HG03280 (cell line): Measurements from ENCODE around the gene BBX.
"Not testable (repeated sequence)": the region's sequence is repeated elsewhere in the genome, so short reads cannot be mapped to it uniquely, and the experiment has no call there.

Source experiments
- ATAC-seq: cut with Tn5 transposase; IDR thresholded peaks from one replicate; pipeline ENCODE4 v1.9.1; 2021; ENCODE audit warnings: mild to moderate bottlenecking, moderate library complexity; ENCODE audit not compliant: unreplicated experiment

BBX gene

DNA sequence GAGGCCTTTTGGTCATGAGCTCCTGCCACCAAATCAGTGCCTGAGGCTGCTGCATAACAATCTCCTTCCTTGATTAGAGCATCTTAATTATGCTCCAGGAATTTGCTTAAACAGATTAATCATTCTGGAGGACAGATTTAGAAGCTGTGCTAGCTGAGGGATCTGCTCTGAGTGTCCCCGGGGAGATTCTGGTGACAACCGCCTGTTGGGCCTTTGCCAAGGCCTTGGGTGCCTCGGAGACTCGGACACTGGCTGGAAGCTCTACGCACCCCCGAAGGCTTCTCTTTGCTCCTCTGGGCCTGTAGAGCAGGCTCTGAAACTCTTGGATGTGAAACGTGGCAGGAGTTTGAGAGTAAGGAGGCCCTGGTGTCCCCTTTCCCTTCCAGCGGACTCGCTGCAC, 304.0 kb downstream of the BBX start:
- no peak for ATAC-seq

DNA sequence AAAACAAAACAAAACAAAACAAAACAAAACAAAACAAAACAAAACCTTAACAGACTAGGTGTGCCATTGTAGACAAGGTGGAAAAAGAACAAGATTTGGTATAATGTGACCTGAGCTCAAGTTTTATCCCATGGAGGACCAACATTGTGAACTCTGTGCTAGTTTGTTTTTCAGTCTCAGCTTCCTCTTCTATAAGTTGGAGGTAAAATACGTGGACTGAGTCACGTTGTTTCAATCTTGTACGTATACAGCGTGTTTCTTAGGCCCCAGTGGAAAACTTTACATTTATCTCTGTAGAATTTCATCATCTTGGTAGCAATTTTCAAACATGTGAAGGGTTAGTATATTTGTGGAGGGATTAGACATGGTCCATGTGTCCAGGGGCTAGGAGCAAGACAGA, 306.4 kb downstream of the BBX start:
- ATAC-seq, result no peak

DNA sequence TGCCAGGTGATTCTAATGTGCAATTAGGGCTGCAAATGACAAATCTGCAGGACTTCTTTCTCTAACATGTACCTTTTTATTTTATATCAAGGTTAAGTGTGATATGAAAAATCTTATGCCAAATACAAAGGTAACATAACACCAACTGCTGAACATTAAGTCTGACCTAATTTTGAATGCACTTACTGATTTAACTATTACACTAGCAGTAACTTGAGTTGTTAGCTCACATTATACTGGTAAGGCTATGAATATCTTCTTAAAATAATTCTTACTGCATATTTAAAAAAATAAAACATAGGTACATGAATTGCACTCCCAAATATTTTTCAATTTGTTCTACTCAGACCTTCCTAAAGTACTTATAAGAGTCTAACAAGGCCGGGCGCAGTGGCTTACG, 308.8 kb downstream of the BBX start:
- no peak for ATAC-seq

DNA sequence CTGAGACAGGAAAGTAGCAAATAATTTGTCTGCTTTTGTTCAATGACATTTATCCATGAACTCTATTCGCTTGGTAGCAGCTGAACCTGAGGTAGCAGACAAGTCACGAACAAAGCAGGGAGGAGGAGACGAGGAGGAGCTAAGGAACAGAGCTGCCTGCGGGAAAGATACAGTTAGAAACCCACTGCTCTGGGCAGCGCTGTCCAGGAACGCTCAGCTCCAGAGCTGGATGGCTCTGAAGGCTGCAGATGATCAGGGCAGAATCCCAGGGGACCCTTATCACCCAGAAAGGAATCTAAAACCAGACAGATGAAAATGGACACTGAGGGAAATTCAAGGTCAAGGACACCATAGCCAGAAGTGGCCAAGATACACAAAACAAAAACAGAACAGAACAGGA, 310.3 kb downstream of the BBX start:
- no peak for ATAC-seq

DNA sequence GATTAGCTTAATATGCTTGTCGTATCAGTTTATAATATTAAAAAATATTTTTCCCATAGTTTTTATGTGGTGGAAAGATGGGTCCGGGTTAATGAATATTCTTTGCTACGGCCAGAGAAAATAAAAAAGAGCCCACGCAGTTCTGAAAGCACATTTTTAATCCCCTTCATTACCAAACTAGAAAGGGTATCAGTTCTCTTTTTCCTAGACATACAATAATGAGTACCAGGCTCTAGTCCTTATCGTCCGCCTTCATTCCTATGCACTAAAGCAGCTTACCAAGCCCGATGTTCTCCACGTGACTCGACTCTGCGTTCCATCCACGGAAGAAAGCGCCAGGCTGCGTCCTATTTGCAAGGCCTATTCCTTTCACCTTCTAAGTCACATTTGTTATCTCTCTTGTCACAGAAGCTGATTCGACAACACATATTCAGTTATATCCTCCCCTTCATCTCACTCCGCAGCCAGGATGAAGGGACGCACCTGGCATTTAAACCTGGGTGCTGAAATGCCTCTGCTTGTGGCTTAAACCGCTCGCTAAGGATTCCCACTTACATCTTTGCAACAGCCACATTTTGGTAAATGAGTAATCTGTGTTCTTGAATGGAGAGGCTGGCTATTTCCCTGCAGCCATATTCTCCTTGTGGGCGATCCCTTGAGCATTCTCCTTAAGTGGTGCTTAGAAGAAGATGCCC, 311.1 kb downstream of the BBX start:
- ATAC-seq, result no peak

DNA sequence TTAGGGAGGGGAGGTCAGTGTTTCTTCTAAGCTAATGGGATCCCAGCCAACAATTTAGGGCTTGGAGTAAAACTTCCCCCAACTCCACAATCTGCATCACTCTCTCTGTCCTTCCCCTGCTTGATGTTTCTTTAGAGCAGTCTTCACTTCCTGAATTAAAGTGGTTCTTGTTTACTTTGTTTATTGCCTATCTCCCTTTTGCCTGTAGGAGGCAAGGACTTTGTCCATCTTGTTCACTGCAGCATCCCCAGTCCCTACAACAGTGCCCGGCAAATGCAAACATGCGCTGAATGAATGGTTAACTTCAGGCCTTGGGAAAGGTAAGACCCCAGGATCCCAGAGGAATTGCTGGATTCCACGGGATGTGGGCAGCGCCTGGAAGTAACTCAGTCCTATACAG, 312.2 kb downstream of the BBX start:
- not testable (repeated sequence) for ATAC-seq

DNA sequence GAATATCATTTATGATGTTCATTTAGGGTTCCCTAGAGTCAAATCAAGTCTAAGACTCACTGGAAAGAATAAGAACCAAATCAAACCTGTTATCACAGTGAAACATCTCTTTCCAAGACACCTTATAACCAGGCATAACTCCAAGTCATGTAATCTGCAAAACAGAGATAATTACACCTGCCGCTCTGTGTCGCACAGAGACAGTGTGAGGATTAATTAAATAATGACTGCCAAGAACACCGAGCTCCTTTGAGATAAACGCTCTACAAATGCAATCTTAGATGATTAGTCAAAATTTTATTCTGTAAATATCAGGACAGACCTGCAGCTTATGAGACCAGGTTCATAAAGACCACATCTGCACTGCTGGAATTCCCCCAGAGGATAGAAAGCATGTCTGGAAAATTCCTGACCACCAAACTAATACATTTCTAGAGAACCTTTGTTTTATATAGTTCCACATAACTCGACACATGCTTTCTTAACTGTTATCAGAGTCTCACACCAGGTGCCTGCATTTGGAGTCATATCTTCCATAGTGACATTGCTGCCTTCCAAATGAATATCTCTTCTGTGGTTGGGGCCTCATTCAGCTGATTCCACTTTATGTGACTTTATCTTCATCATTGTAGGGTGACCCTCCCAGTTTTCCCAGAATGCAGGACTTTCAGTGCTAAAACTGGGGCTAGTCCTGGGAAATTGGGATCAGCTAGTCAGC, 315.3 kb downstream of the BBX start:
- no peak for ATAC-seq

DNA sequence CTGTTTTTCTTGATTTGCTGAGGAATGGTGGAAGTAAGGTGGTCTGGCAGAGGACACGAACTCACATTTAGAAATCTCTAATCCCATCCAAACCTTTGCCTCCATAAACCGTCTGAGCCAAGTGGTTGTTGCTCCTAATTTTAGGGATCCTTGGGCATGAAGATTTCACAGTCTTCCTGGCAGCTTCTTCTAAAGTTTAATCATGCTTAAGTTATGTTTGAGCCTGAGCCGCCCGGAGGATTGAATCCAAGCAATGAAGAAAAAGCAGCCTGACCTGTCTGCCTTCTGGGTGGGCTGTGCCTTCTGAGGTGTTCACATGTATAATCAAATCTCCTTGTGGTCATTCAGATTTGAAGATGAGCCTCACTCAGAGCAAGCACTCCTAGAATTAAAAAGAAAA, 319.1 kb downstream of the BBX start:
- ATAC-seq, result no peak

DNA sequence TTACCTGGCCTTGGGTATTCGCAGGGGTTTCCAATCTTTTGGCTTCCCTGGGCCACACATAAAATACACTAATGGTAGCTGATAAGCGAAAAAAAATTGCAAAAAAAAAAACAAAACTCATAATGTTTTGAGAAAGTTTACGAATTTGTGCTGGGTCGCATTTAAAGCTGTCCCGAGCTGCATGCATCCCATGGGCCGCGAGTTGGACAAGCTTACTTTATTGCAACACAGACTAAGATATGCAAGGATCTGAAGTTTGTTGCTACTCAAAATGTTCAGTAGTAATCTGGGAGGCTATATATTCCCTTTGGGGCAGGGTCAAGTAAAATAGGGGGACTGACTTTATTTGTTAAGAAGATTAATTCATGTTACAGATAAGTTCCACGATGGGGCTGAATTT, 320.2 kb downstream of the BBX start:
- no peak for ATAC-seq

DNA sequence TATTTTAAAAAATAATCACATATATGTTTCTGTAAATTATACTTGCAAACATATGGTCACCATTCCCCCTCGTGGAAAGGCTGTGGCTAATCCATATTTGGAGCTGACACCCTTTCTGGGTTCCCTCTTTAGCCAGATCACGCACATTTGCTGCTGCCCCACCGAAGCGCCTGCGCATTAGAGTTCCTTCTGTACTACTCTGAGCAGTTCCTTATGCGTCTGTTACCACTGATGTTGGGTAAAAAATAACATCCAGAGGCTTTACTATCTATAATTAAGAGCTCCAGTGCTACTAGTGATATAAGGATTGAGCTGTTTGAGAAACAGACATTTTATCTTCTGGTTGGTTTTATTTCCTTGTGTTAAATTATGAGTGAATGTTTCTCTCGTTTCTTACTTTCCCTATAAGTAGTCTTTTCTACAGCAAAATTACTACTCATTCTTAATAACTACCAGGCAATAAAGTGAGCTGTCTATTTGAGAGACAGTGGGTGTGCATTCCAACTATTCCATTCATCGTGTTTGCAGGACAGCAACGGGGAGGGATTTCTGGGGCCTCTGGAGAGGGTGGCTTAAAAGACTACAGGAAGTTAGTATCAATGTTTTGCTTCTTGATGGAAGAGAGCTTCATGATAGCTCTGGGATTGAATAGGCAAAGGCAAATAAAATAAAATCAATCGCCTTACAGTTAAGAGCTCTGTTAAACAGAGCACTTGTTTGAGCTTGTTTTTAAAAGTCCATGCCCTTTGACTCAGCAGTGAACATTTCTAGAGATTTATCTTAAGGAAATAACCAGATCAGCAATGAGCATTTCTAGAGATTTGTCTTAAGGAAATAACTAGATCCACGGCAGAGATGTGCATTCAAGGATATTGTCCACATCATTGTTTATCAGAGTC, 322.9 kb downstream of the BBX start:
- no peak for ATAC-seq

DNA sequence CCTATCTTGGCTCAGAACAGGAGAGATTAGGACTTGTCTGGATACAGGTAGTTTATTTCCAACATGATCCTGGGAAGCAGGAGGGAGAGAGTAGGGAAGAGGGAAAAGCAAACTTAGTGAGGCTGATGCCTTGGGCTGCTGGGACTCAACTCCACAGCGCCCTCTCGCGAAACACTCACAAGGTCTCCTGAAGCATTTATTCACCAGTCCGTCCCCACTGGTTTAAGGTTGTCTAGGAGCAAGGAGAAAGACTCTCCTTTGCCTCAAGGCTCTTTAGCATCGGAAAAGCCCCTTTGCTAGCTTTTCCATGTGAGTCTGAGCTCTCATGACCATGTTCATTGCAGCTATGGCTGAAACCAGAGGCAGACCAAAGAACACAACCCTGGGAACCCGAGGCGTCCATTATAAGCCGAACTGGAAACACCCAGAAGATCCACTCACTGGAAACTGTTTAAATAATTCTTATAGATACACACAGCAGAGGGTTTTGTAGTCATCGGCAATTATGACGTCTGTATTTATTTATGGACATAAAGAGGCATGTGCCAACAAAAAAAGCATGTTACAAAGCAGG, 323.6 kb downstream of the BBX start:
- ATAC-seq, result no peak

DNA sequence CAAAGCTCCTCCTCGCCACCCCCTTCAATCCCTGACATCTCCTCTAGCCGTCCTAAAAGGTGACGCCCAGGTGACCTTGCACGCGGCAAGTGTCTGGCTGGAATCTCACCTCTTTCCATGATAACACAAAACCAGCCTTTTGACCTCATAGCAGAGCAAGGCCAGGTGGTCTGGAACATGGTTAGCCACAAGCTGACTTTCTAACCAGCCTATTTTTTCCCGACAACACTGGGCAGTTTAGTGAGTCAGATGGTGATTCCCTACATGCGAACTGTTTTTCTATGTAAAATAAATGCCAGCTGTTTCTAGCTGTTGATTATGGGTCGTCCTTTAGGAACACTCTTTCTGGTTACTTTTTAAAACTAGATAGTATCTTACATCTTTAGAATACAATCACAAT, 325.0 kb downstream of the BBX start:
- ATAC-seq, result no peak

DNA sequence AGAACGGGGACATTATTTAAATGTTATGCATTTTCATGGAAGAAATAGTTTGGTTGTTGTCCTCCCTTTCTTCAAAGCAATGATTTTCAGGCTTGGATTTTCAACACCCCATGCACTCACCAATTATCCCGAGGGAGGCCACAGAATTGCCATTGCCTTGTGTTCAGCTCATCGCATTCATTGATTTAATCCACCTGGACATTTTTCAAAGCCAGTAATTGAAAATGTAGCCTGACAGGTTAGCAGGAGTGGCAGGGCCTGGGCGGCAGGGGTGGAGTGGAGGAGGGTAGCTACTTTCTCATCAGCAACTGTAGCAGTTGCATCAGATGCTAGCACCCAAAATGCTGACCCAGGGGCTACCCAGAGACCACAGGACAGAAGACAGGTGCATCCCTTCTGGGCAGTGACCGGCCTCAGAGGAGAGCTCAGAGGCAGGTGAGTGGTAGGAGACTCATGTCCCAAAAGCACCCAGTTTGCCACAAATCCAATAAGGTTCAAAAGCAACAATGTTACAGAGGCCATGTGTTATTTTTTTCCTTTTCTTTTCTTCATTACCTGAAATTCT, 325.7 kb downstream of the BBX start:
- ATAC-seq, result no peak

DNA sequence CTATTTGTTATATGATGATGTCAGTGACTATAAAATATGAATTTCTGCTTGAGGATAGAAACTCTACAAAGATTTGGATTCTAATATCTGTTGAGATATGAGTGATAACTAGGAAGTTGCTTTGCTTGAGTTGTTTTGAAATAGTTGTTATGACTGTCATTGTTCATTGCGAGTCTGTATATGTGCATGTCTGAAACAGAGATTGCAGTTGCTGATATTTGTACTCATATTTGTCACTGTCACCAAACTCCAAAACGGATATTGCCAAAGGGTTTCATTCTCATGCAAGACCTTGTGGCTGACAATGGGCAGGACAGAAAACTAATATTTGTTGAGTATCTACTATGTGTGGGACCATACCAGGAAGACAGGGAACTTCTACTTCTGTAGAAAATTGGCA, 327.9 kb downstream of the BBX start:
- ATAC-seq, result peak; percentile 66

DNA sequence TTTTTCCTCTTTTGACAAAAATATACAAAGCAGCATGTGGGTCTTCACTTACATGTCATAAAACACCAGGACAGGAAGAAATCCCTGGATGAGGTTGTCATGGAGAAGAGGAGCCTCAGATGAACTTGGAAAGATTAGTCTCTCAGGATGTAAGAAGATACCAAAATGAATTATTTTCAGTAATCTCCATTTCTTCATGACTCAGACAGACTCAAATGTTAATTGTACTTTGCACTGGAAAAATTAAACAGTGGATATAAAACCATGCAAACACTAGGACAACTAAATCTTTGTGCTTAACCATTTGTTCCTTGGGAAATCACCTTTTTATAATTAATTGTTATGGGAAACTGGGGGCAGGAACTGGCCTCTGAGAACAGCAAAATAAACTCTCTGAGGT, 331.1 kb downstream of the BBX start:
- no peak for ATAC-seq

DNA sequence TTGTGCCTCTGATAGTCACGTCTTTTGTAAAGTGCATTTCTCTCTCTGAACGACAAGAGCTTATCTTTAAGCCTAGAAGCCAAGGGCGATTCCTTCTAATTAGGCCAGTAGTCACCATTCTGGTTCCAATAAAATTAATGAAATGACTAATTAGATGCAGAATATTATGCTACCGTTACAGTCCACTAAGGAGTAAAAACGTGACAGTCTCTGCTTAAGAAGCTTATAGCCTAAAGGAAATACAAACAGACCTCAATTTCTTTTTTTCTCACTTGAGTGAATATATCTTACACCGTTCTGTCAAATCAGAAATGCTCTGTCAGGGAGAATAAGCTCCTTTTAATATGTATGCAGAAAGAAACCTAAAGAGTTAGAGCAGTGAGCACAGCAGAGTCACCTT, 332.0 kb downstream of the BBX start:
- ATAC-seq, result no peak

DNA sequence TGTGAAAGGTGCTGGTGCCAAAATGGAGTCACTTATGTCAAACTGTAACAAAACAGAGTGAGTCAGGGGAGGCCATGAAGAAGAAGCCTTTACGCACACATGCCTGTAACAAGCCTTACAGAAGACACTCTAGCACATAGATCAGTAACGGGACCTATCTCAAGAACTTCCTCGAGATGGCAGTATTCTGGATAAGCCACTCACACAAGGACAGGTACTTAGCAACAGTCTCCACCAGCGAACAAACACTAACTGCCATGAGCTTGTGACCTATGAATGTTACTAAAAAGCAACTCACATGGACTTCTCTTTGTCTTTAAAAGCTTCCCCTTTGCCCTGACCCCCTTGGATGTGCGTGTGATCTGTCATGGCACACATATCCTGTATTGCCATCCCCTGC, 332.9 kb downstream of the BBX start:
- peak; percentile 72 for ATAC-seq

DNA sequence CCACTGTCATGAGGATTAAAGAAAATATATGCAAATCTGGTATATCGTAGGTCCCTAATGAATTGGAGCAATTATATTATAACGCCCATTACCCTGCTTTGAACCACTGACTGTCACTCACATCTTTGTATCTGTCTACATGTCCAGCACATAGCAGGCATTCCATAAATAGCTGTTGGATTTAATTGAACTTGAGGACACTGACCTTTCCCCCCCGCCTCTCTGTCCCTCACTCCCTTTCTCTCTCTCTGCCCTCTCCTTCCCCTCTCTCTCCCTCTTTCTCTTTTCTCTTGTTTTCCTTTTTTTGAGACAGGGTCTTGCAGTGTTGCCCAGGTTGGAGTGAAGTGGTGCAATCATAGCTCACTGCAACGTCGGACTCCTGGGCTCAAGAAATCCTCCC, 335.1 kb downstream of the BBX start:
- no peak for ATAC-seq

DNA sequence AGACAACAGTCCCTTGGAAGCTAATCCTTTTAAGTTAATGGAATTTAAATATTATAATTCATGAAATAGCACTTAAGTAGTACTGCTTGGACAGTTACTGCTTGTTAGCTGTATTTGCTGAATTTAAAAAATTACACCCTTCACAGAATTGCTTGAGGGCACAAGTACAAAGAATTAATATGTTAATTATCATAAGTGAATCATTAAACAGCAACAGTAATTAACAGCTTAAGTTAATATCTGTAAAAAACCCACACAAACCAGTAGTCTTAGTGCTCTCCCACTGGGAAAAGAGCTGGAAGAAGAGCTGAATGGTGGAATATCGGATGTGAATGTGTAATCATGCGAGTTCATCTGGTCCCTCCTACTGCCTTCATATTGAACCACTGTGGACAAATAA, 336.1 kb downstream of the BBX start:
- ATAC-seq, result no peak
